Fibroblast of villous mesenchyme (primary cell): ENCODE data around the gene FGGY. TPM values are rescaled to one million over a fixed set of nuclear protein-coding genes. Genes with fewer than 3 reads are reported as not detected.
A peak's percentile ranks its signal among the peaks of the same experiment; 100 is the strongest.

Experiments
- DNase-seq: peaks from one replicate; pipeline ENCODE4 v3.0.0-alpha.2; 2010; ENCODE audit warnings: low read depth
- H3K4me3 ChIP-seq: 2 replicates; pipeline ENCODE4 v1.5.1; 2011; ENCODE audit warnings: low read depth, mild to moderate bottlenecking, low read length
- CTCF ChIP-seq: IDR thresholded peaks from 2 replicates; pipeline ENCODE4 v1.5.1; 2012; ENCODE audit warnings: low read depth, mild to moderate bottlenecking, low read length; ENCODE audit not compliant: insufficient read depth
- total RNA-seq: library from RNA; depleted of rRNA; stranded (reverse); fragments of >200 nt; gene quantifications from 2 replicates; pipeline ENCODE4 v1.2.3, GENCODE V29; 2012

FGGY gene
- total RNA-seq, 1 donor, result 11.7 TPM

DNA sequence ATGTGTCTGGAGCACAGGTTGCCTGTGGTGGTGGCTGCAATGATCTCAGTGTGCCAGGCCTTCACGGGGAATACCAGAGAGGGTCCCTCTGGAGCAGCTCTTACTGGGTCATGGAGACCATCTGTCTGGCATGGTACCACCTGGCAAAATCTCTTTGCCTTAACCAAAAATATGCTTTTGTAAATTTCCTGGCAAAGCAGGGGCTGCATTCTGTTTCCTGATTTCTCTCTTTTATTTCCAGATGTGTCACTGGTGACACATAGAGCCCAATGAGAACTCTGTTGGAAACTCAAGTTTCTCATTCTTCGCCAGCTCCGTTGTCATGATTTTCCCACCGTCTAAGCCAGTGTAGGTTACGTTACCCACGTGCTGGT is 136.5 kb downstream of the FGGY start:
- no peak for DNase-seq
- no peak overlapping the region for H3K4me3 ChIP-seq
- TF ChIP-seq CTCF, result no peak

DNA sequence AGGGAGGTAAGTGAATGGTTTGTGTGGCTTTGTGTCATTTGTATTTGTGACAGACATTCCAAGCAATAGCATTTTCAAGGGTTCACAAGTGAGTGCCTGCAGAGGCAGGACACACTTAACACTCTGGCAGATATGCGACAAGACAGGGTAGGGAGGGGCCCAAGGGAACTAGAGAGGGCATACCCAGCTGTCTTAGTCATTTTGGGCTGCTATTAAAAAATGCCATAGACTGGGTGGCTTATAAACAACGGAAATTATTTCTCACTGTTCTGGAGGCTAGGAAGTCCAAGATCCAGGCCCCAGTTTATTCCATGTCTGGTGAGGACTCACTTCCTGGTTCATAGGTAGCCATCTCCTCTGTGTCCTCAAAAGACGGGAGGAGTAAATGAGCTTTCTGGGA is 137.4 kb downstream of the FGGY start:
- TF ChIP-seq CTCF, result no peak
- H3K4me3 ChIP-seq, result no peak overlapping the region
- DNase-seq, result no peak

GRCh38 chr1:59436637-59437036 is 139.7 kb downstream of the FGGY start:
- DNase-seq, result no peak
- TF ChIP-seq CTCF, result no peak
- H3K4me3 ChIP-seq, result no peak overlapping the region

GRCh38 chr1:59438058-59438560 is 141.2 kb downstream of the FGGY start:
- DNase-seq, result no peak
- H3K4me3 ChIP-seq, result no peak overlapping the region
- TF ChIP-seq CTCF, result no peak

- TF ChIP-seq CTCF, result no peak
- no peak overlapping the region for H3K4me3 ChIP-seq
- DNase-seq, result no peak
These were observed 145.6 kb downstream of the FGGY start for GRCh38 chr1:59442492-59442891.

GRCh38 chr1:59443310-59443709 is 146.4 kb downstream of the FGGY start:
- no peak overlapping the region for H3K4me3 ChIP-seq
- TF ChIP-seq CTCF, result no peak
- peak; percentile 76 for DNase-seq

DNA sequence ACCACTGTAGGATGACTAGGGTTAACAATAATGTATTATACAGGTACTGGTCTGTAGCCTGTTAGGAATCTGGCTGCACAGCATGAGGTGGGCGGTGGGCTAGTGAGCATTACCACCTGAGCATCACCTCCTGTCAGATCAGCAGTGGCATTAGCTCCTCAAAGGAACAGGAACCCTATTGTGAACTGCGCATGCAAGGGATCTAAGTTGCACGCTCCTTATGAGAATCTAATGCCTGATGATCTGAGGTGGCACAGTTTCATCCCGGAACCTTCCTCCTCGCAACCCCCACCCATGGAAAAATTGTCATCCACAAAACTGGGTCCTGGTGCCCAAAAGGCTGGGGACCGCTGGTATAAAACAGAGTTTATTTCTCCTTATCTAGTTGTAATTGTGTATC is 147.6 kb downstream of the FGGY start:
- DNase-seq, result no peak
- TF ChIP-seq CTCF, result no peak
- no peak overlapping the region for H3K4me3 ChIP-seq
